ENCODE measurements around the gene UBA1. TPM values are rescaled to one million over a fixed set of nuclear protein-coding genes. Genes with fewer than 3 reads are reported as not detected.

Gene UBA1
- polyA plus RNA-seq, 2 of the 4 experiments (the other 2 are of a cell fraction): 160 to 192 TPM

DNA sequence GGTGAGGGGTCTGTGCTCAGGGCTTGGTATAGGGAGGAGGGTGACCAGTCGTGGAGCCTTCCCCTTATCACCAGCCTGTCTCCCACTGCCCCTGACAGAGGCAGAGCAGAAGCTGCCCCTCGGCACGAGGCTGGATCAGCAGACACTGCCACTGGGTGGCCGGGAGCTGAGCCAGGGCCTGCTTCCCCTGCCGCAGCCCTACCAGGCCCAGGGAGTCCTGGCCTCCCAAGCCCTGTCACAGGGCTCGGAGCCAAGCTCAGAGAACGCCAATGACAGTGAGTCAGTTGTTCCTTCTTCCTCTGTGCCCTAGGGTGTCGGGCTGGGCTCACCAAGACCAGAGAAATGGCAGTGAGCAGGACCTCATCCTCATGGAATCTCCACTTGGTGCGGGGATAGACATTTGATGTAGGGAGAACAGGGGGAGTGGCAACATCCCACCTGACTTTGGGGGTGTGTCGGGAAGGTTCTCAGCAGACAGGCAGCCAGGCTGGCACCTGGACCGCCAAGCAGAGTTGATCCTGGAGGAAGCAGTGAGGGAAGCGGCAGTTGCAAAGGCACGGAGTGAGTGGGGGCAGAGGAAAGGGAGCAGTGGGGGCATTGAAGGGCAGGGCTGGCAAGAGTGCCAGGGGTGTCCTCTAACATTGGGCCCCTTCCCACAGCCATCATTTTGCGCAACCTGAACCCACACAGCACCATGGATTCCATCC, 14.3 kb upstream of the UBA1 start (continued):
- TF ChIP-seq FOSB (CRISPR knock-in tag; IDR thresholded peaks at IDR 0.05) (no peak), HMGXB4 (CRISPR knock-in tag; IDR thresholded peaks at IDR 0.05; ENCODE audit: borderline replicate concordance) (no peak), ZFP36 (IDR thresholded peaks at IDR 0.05; ENCODE audit: borderline replicate concordance, partially characterized antibody) (no peak)

GRCh38 chrX:47179928-47180255, 13.7 kb upstream of the UBA1 start:
- TF ChIP-seq PBX3 (IDR thresholded peaks at IDR 0.05) (no peak), SREBF2 (IDR thresholded peaks at IDR 0.05) (no peak), MYC (IDR thresholded peaks at IDR 0.05; ENCODE audit: borderline replicate concordance, low read length) (no peak), RARB (CRISPR knock-in tag; IDR thresholded peaks at IDR 0.05) (no peak), RFX5 (IDR thresholded peaks at IDR 0.05) (no peak), EHF (CRISPR knock-in tag; IDR thresholded peaks at IDR 0.05) (no peak), EHMT2 (IDR thresholded peaks at IDR 0.05; ENCODE audit: low read depth) (no peak), NPAS2 (CRISPR knock-in tag; IDR thresholded peaks at IDR 0.05; ENCODE audit: borderline replicate concordance) (no peak), EP300 (IDR thresholded peaks at IDR 0.05) (no peak), CBX2 (IDR thresholded peaks at IDR 0.05; ENCODE audit: borderline replicate concordance, low read depth) (no peak), JUNB (IDR thresholded peaks at IDR 0.05) (no peak), NR3C1 (IDR thresholded peaks at IDR 0.05) (no peak), TFCP2L1 (CRISPR knock-in tag; IDR thresholded peaks at IDR 0.05) (no peak), HMGXB4 (CRISPR knock-in tag; IDR thresholded peaks at IDR 0.05; ENCODE audit: borderline replicate concordance) (no peak), KDM1A (IDR thresholded peaks at IDR 0.05; ENCODE audit: low read depth) (no peak), RCOR1 (IDR thresholded peaks at IDR 0.05; ENCODE audit: low read depth, low read length) (no peak), FOXS1 (CRISPR knock-in tag; IDR thresholded peaks at IDR 0.05) (no peak)
- TF ChIP-seq, protein P1, sequence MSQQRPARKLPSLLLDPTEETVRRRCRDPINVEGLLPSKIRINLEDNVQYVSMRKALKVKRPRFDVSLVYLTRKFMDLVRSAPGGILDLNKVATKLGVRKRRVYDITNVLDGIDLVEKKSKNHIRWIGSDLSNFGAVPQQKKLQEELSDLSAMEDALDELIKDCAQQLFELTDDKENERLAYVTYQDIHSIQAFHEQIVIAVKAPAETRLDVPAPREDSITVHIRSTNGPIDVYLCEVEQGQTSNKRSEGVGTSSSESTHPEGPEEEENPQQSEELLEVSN (IDR thresholded peaks at IDR 0.05; ENCODE audit: borderline replicate concordance, low read depth): no peak
- TF ChIP-seq, protein P2, sequence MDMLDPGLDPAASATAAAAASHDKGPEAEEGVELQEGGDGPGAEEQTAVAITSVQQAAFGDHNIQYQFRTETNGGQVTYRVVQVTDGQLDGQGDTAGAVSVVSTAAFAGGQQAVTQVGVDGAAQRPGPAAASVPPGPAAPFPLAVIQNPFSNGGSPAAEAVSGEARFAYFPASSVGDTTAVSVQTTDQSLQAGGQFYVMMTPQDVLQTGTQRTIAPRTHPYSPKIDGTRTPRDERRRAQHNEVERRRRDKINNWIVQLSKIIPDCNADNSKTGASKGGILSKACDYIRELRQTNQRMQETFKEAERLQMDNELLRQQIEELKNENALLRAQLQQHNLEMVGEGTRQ (IDR thresholded peaks at IDR 0.05): no peak
- no peaks in the 10 kb centered on the region for H3K9me3 ChIP-seq
- no peak for DNase-seq (ENCODE audit: low read depth in 1 of 2, low spot score in 1 of 2)
- no peak overlapping the region for H3K4me3 ChIP-seq
- no peaks in the 10 kb centered on the region for H3K4me1 ChIP-seq
- no peak overlapping the region for H3K4me2 ChIP-seq
- no peak for ATAC-seq
- 97% methylated on average over 13 of the region's 18 CpGs for WGBS (ENCODE audit: missing lambda C conversion rate)
- POLR2A ChIA-PET: no interaction called here
- FAIRE-seq: no peak
- CTCF ChIA-PET: no interaction called here
- H3K27ac ChIP-seq: no peak overlapping the region

Data from A549 (cell line).